GM12865 (cell line): ENCODE results near the gene HOXB3.

Experiments used
- DNase-seq: peaks from one replicate; pipeline ENCODE4 v3.0.0; 2010; ENCODE audit warnings: low read depth
- H3K4me3 ChIP-seq: 2 replicates; pipeline ENCODE4 v1.5.1; 2011; ENCODE audit warnings: mild to moderate bottlenecking, low read depth, low read length, control low read depth
- TF ChIP-seq, protein P1 (sequence below): IDR thresholded peaks from 2 replicates; pipeline ENCODE4 v1.5.1; 2011; ENCODE audit warnings: low read length, control low read depth, low read depth, inconsistent platforms; ENCODE audit not compliant: insufficient read depth; ENCODE audit errors: missing control alignments

The HOXB3 gene

DNA sequence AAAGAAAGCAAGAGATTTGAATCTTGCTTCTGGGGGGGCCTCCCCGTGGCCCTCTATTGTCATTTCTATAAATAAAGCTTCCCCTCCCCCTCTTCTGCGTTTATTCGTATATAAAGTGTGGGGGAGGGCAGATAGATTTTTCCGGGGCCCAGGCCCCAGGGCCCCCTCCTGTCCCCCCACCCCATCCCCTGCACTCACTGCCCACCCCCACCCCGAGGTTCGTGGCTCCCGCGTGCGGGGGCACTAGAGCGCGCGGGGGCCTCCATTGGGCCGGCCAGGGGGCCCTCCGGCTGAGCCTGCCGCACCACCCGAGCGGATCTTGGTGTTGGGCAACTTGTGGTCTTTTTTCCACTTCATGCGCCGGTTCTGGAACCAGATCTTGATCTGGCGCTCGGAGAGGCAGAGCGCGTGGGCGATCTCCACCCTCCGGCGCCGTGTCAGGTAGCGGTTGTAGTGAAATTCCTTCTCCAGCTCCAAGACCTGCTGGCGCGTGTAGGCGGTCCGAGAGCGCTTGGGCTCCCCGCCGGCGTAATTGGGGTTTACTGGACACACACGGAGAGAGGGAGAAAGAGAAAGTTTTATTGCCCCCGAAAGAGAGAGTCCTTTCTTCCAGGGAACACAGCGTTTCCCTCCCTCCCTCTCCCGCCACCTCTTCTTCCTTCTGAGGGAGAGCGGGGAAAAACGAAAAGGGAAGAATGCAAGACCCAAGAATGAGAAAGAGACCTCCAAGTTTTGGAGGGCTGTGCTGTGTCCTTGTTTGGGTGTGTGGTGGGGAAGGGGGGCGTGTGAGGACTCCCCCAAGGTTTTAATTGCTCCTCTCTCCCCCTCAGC, 13.3 kb downstream of the HOXB3 start:
- TF ChIP-seq, protein P1, sequence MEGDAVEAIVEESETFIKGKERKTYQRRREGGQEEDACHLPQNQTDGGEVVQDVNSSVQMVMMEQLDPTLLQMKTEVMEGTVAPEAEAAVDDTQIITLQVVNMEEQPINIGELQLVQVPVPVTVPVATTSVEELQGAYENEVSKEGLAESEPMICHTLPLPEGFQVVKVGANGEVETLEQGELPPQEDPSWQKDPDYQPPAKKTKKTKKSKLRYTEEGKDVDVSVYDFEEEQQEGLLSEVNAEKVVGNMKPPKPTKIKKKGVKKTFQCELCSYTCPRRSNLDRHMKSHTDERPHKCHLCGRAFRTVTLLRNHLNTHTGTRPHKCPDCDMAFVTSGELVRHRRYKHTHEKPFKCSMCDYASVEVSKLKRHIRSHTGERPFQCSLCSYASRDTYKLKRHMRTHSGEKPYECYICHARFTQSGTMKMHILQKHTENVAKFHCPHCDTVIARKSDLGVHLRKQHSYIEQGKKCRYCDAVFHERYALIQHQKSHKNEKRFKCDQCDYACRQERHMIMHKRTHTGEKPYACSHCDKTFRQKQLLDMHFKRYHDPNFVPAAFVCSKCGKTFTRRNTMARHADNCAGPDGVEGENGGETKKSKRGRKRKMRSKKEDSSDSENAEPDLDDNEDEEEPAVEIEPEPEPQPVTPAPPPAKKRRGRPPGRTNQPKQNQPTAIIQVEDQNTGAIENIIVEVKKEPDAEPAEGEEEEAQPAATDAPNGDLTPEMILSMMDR, result no peak
- no peak for DNase-seq
- H3K4me3 ChIP-seq, result peak overlapping the region; percentile 70

DNA sequence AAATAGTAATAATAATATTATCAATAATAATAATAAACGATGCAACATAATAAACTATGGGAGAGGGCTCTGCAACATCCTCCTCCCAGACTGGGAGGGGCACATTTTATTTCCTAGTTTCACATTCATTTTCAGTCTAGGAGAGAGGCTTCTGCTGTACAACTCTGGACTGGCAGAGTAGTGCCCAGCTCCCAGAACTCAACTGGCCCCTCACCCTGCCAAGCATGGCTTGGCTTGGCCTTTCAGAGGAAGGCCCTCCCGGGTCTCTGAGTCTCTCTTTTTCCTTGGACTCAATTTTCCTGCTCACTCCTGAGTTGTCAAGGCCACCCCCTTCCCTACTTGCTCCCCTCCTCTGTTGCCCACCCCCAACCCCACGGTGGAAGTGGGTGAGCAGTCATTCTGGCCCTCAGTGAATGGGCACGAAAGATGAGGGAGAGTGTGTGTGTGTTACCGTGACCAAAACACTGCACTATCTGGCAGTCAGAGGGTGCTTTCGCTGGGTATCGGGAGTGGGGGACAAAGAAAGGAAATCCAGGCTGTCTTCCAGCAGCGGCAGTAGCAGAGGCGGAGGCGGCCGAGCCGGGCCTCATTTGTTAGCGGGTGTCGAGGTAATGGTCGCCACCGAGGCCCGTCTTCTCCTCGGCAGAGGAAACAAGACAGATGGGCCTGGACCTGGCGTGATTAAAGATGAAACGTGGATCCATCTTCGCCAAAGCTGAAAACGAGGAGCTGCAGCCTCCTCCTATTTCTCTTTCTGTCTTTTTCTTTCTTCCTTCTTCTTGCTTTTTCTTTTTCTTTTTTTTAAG, 14.2 kb downstream of the HOXB3 start:
- TF ChIP-seq, protein P1, result no peak
- DNase-seq, result no peak
- H3K4me3 ChIP-seq, result no peak overlapping the region

DNA sequence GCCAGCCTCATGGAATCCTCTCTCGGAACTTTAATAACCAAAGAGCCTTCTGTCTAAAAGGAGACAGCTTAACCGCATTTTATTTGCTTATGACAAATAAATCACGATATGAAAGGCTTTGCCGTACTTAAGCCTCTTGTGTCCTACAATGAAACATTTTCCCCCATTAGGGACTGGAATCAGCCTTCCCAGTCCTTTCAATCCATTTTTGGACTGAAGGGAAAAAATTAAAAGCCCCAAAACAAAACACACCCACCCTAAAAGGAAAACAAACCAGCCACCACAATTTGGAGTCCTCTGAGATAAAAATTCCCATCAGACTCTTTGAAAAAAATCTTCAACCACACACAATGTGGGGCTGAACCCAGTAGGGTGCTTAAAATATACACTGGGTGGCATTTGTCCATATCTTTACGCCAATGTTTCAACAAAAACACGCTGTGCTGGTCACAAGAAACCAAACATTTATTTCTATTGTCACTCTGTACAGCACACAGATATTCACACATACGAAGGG, 14.9 kb downstream of the HOXB3 start:
- DNase-seq, result no peak
- no peak overlapping the region for H3K4me3 ChIP-seq
- TF ChIP-seq, protein P1, result no peak

DNA sequence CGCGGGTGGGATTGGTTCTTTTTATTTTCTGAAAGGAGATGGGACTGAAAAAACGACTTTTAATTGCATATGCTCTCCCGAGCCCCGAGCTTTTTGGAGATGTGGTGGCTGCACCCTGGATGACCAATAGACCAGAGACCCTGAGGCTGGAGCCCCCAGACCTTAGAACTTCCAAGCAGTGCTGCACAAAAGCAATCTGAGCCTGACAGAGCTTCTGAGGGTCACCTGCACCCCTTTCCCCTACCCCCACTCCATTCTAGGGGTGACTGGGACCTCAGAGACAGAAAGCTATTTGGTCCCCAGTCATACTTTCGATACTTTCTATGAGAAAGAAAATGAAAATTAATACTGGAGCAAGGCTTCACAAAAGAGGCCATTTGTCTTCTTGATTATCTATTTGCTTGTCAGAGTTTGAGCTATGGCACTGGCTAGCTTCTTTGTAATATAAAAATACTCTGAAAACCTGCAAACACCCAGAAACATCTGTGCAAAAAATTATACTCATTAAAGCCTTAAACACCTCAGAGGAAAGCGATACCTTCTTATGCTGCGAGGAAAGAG, 15.5 kb downstream of the HOXB3 start:
- no peak overlapping the region for H3K4me3 ChIP-seq
- no peak for DNase-seq
- TF ChIP-seq, protein P1, result no peak

DNA sequence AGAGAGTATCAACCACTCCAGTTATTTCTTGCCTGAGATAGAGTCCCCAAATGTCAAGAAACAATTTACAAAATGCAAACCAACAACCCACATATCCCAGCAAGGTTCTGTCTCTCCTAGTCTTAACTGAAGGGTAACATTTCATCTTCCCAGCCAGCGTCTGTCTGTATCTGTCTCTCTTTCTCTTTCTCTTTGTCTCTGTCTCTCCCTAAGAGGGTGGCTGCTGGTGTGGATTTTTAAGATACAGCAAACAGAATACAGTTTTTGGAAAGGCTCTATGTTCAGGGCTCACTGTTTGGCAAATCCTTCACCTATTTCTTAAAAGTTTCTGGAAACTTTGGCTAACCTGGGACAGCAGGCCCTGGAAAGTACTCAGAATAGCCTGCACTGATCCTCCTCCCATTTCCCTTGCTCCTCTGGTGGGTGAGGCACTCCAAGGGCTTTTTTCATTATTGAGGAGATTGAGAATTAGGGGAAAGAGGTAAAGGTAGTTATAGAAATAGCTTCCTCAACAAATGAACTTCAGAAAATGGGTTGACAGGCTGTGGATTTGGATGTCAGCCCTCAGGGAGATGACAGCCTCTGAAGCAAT, 18.1 kb downstream of the HOXB3 start:
- TF ChIP-seq, protein P1, result no peak
- no peak for DNase-seq
- no peak overlapping the region for H3K4me3 ChIP-seq

DNA sequence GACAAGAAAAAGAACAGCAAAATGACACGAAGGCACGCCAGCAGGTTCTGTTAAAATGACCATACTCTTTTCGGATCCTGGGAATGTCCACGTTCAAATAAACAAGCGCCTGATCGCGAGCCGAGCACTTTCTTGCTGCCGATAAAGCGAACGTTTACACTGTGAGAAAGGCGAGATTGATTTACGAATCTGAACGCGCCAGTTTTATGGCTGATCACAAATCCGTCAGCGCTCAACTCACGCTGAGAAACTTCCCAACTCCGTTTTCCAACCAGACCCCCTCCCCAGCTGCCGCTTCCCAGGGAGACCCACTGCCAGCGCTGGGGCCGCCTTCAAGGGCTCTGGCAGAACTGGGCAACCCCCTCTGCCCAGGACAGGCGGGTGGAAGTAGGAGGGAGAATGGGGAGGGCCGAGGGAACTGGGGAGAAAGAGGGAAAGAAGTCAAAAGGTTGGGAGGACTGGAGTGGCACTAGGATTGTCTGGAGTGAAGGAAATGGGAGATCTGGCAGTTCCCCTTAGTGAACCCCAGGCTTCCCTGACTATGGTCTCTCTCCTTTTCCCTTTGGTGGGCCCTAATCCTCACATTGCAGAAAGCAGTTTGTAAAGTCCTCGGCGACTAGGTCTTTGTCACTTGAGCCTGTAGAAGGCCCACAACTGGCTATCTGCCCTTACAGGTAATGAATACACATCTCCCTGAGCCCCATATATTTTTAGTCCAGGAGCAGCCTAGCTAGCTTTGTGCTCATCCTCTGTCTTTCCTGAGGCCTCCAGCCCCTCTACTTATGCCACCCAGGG, 18.8 kb downstream of the HOXB3 start:
- TF ChIP-seq, protein P1, result no peak
- no peak overlapping the region for H3K4me3 ChIP-seq
- no peak for DNase-seq
